ENCODE results near the gene MCUR1. TPM values are rescaled to one million over a fixed set of nuclear protein-coding genes. Genes with fewer than 3 reads are reported as not detected.
"Not testable (repeated sequence)": the region's sequence is repeated elsewhere in the genome, so short reads cannot be mapped to it uniquely, and the experiment has no call there.

The MCUR1 gene
- total RNA-seq, 2 donors from 2014 or later = 10.2 to 22.3 TPM

GRCh38 chr6:13841936-13842335 lies 27.6 kb upstream of the MCUR1 start:
- Mint-ChIP-seq H3K27me3 (peaks cover 3% of the 10 kb centered on the region), H3K36me3 (ENCODE audit: low read depth) (no peaks in the 10 kb centered on the region), H3K4me3 (no peak overlapping the region), H3K4me1 (peaks cover under 1% of the 10 kb centered on the region), H3K27ac (no peak overlapping the region)
- DNase-seq = no peak
- H3K9me3 ChIP-seq (ENCODE audit: control insufficient read depth, low read length, poor library complexity, severe bottlenecking) = no peaks in the 10 kb centered on the region
- no peak for ATAC-seq

- H3K36me3 Mint-ChIP-seq (ENCODE audit: low read depth) = no peaks in the 10 kb centered on the region
- no peak overlapping the region for H3K27ac Mint-ChIP-seq
- H3K9me3 ChIP-seq (ENCODE audit: control insufficient read depth, low read length, poor library complexity, severe bottlenecking) = no peaks in the 10 kb centered on the region
- ATAC-seq (no peak), DNase-seq (no peak)
- no peaks in the 10 kb centered on the region for H3K27me3 Mint-ChIP-seq
- peaks cover 5% of the 10 kb centered on the region for H3K4me1 Mint-ChIP-seq
- H3K4me3 Mint-ChIP-seq = no peak overlapping the region
These were observed 24.3 kb upstream of the MCUR1 start for GRCh38 chr6:13838616-13839015.

- H3K36me3 Mint-ChIP-seq (ENCODE audit: low read depth) = no peaks in the 10 kb centered on the region
- DNase-seq (no peak), ATAC-seq (no peak)
- H3K9me3 ChIP-seq (ENCODE audit: control insufficient read depth, low read length, poor library complexity, severe bottlenecking) = no peaks in the 10 kb centered on the region
- H3K27ac Mint-ChIP-seq = no peak overlapping the region
- H3K4me1 Mint-ChIP-seq = peaks cover 5% of the 10 kb centered on the region
- H3K27me3 Mint-ChIP-seq = no peaks in the 10 kb centered on the region
- no peak overlapping the region for H3K4me3 Mint-ChIP-seq
These were observed 21.8 kb upstream of the MCUR1 start for GRCh38 chr6:13836170-13836569.

- H3K27me3 Mint-ChIP-seq = no peaks in the 10 kb centered on the region
- H3K4me1 Mint-ChIP-seq = peaks cover 5% of the 10 kb centered on the region
- DNase-seq = no peak
- ATAC-seq = no peak
- H3K9me3 ChIP-seq (ENCODE audit: control insufficient read depth, low read length, poor library complexity, severe bottlenecking) = no peaks in the 10 kb centered on the region
- no peak overlapping the region for H3K4me3 Mint-ChIP-seq
- H3K27ac Mint-ChIP-seq = no peak overlapping the region
- H3K36me3 Mint-ChIP-seq (ENCODE audit: low read depth) = peaks cover 4% of the 10 kb centered on the region
These were observed 20.4 kb upstream of the MCUR1 start for GRCh38 chr6:13834790-13835189.

GRCh38 chr6:13834018-13834417 lies 19.7 kb upstream of the MCUR1 start:
- H3K4me3 Mint-ChIP-seq, ATAC-seq, DNase-seq: not testable (repeated sequence)

GRCh38 chr6:13832778-13833177 lies 18.4 kb upstream of the MCUR1 start:
- no peak overlapping the region for H3K4me3 Mint-ChIP-seq
- peaks cover 4% of the 10 kb centered on the region for H3K36me3 Mint-ChIP-seq (ENCODE audit: low read depth)
- DNase-seq = no peak

More at GRCh38 chr6:13834018-13834417, 19.7 kb upstream of the MCUR1 start:
- not testable (repeated sequence) for H3K27me3 Mint-ChIP-seq; H3K9me3 ChIP-seq (ENCODE audit: control insufficient read depth, low read length, poor library complexity, severe bottlenecking); H3K4me1 Mint-ChIP-seq; H3K36me3 Mint-ChIP-seq (ENCODE audit: low read depth); H3K27ac Mint-ChIP-seq

GRCh38 chr6:13831615-13832014 lies 17.3 kb upstream of the MCUR1 start:
- H3K4me1 Mint-ChIP-seq = peaks cover 1% of the 10 kb centered on the region

More at GRCh38 chr6:13832778-13833177, 18.4 kb upstream of the MCUR1 start:
- no peak for ATAC-seq
- Mint-ChIP-seq H3K27me3 (no peaks in the 10 kb centered on the region), H3K27ac (no peak overlapping the region), H3K4me1 (peaks cover 5% of the 10 kb centered on the region)
- H3K9me3 ChIP-seq (ENCODE audit: control insufficient read depth, low read length, poor library complexity, severe bottlenecking) = no peaks in the 10 kb centered on the region

GRCh38 chr6:13830803-13831202 lies 16.4 kb upstream of the MCUR1 start:
- no peaks in the 10 kb centered on the region for H3K4me1 Mint-ChIP-seq
- H3K9me3 ChIP-seq (ENCODE audit: control insufficient read depth, low read length, poor library complexity, severe bottlenecking) = no peaks in the 10 kb centered on the region
- H3K4me3 Mint-ChIP-seq = no peak overlapping the region
- H3K36me3 Mint-ChIP-seq (ENCODE audit: low read depth) = peaks cover 4% of the 10 kb centered on the region
- H3K27ac Mint-ChIP-seq = no peak overlapping the region
- no peak for ATAC-seq
- H3K27me3 Mint-ChIP-seq = peaks cover 6% of the 10 kb centered on the region
- DNase-seq = no peak

More at GRCh38 chr6:13831615-13832014, 17.3 kb upstream of the MCUR1 start:
- H3K4me3 Mint-ChIP-seq = no peak overlapping the region
- no peak overlapping the region for H3K27ac Mint-ChIP-seq
- H3K9me3 ChIP-seq (ENCODE audit: control insufficient read depth, low read length, poor library complexity, severe bottlenecking) = no peaks in the 10 kb centered on the region
- peaks cover 4% of the 10 kb centered on the region for H3K36me3 Mint-ChIP-seq (ENCODE audit: low read depth)
- H3K27me3 Mint-ChIP-seq = peaks cover 6% of the 10 kb centered on the region
- DNase-seq (no peak), ATAC-seq (no peak)

- not testable (repeated sequence) for H3K9me3 ChIP-seq (ENCODE audit: control insufficient read depth, low read length, poor library complexity, severe bottlenecking); H3K27ac Mint-ChIP-seq; DNase-seq; H3K4me1 Mint-ChIP-seq; ATAC-seq; H3K36me3 Mint-ChIP-seq (ENCODE audit: low read depth); H3K4me3 Mint-ChIP-seq
- peaks cover 12% of the 10 kb centered on the region for H3K27me3 Mint-ChIP-seq
These were observed 15.1 kb upstream of the MCUR1 start for GRCh38 chr6:13829419-13829818.

- not testable (repeated sequence) for H3K36me3 Mint-ChIP-seq (ENCODE audit: low read depth); H3K4me3 Mint-ChIP-seq; H3K9me3 ChIP-seq (ENCODE audit: control insufficient read depth, low read length, poor library complexity, severe bottlenecking); H3K27ac Mint-ChIP-seq; ATAC-seq; DNase-seq; H3K4me1 Mint-ChIP-seq
- peaks cover 12% of the 10 kb centered on the region for H3K27me3 Mint-ChIP-seq
These were observed 14.4 kb upstream of the MCUR1 start for GRCh38 chr6:13828656-13829301.

GRCh38 chr6:13827032-13827431 lies 12.7 kb upstream of the MCUR1 start:
- DNase-seq (no peak), ATAC-seq (no peak)
- H3K36me3 Mint-ChIP-seq (ENCODE audit: low read depth) = peaks cover 4% of the 10 kb centered on the region
- no peak overlapping the region for H3K27ac Mint-ChIP-seq
- H3K4me3 Mint-ChIP-seq = no peak overlapping the region
- peaks cover 12% of the 10 kb centered on the region for H3K27me3 Mint-ChIP-seq
- H3K9me3 ChIP-seq (ENCODE audit: control insufficient read depth, low read length, poor library complexity, severe bottlenecking) = no peaks in the 10 kb centered on the region
- H3K4me1 Mint-ChIP-seq = no peaks in the 10 kb centered on the region

- H3K4me3 Mint-ChIP-seq = no peak overlapping the region
- H3K9me3 ChIP-seq (ENCODE audit: control insufficient read depth, low read length, poor library complexity, severe bottlenecking) = no peaks in the 10 kb centered on the region
- ATAC-seq (no peak), DNase-seq (no peak)
- no peak overlapping the region for H3K27ac Mint-ChIP-seq
- peaks cover 12% of the 10 kb centered on the region for H3K27me3 Mint-ChIP-seq
- H3K36me3 Mint-ChIP-seq (ENCODE audit: low read depth) = peaks cover 4% of the 10 kb centered on the region
- no peaks in the 10 kb centered on the region for H3K4me1 Mint-ChIP-seq
These were observed 11.5 kb upstream of the MCUR1 start for GRCh38 chr6:13825871-13826270.

- Mint-ChIP-seq H3K4me3 (no peak overlapping the region), H3K4me1 (peaks cover 5% of the 10 kb centered on the region), H3K27ac (no peak overlapping the region), H3K36me3 (ENCODE audit: low read depth) (no peaks in the 10 kb centered on the region), H3K27me3 (no peaks in the 10 kb centered on the region)
- H3K9me3 ChIP-seq (ENCODE audit: control insufficient read depth, low read length, poor library complexity, severe bottlenecking) = no peaks in the 10 kb centered on the region
- no peak for ATAC-seq
- DNase-seq = no peak
These were observed 4.0 kb upstream of the MCUR1 start for GRCh38 chr6:13818341-13818740.

GRCh38 chr6:13814938-13815575 lies 700 bp upstream of the MCUR1 start:
- Mint-ChIP-seq H3K4me3 (peak overlapping the region; percentile 91), H3K4me1 (peaks cover 27% of the 10 kb centered on the region), H3K36me3 (ENCODE audit: low read depth) (no peaks in the 10 kb centered on the region), H3K27ac (peak overlapping the region; percentile 11), H3K27me3 (no peaks in the 10 kb centered on the region)
- no peak for ATAC-seq
- DNase-seq = no peak
- H3K9me3 ChIP-seq (ENCODE audit: control insufficient read depth, low read length, poor library complexity, severe bottlenecking) = no peaks in the 10 kb centered on the region

Data from T-helper 17 cell (primary cell).